ENCODE measurements around the gene INPP5A. TPM values are rescaled to one million over a fixed set of nuclear protein-coding genes. Genes with fewer than 3 reads are reported as not detected.

Gene INPP5A
- total RNA-seq, 1 donor from 2014 or later: 36.3 TPM

- no peak for TF ChIP-seq CTCF (IDR thresholded peaks at IDR 0.05; ENCODE audit: partially characterized antibody, unreplicated experiment)
Observed at GRCh38 chr10:132508581-132509443, 28.8 kb upstream of the INPP5A start.

GRCh38 chr10:132509506-132510173 is 27.9 kb upstream of the INPP5A start:
- H3K27ac Mint-ChIP-seq (ENCODE audit: unreplicated experiment): no peak overlapping the region
- H3K4me3 Mint-ChIP-seq (ENCODE audit: unreplicated experiment): no peak overlapping the region
- peaks cover 6% of the 10 kb centered on the region for H3K27me3 Mint-ChIP-seq (ENCODE audit: unreplicated experiment)
- no peak for TF ChIP-seq CTCF (IDR thresholded peaks at IDR 0.05; ENCODE audit: partially characterized antibody, unreplicated experiment)
- DNase-seq: no peak
- no peaks in the 10 kb centered on the region for H3K4me1 Mint-ChIP-seq (ENCODE audit: low read depth, unreplicated experiment)
- peaks cover 2% of the 10 kb centered on the region for H3K9me3 Mint-ChIP-seq (ENCODE audit: unreplicated experiment)
- no peaks in the 10 kb centered on the region for H3K36me3 Mint-ChIP-seq (ENCODE audit: unreplicated experiment)

More at GRCh38 chr10:132508581-132509443, 28.8 kb upstream of the INPP5A start:
- Mint-ChIP-seq H3K9me3 (ENCODE audit: unreplicated experiment) (peaks cover 2% of the 10 kb centered on the region), H3K27ac (ENCODE audit: unreplicated experiment) (no peak overlapping the region), H3K27me3 (ENCODE audit: unreplicated experiment) (peaks cover 6% of the 10 kb centered on the region), H3K4me3 (ENCODE audit: unreplicated experiment) (no peak overlapping the region), H3K4me1 (ENCODE audit: low read depth, unreplicated experiment) (no peaks in the 10 kb centered on the region), H3K36me3 (ENCODE audit: unreplicated experiment) (no peaks in the 10 kb centered on the region)
- DNase-seq: no peak

GRCh38 chr10:132510174-132510611 is 27.4 kb upstream of the INPP5A start:
- no peaks in the 10 kb centered on the region for H3K36me3 Mint-ChIP-seq (ENCODE audit: unreplicated experiment)
- no peak overlapping the region for H3K27ac Mint-ChIP-seq (ENCODE audit: unreplicated experiment)
- H3K4me3 Mint-ChIP-seq (ENCODE audit: unreplicated experiment): no peak overlapping the region
- no peak for DNase-seq
- H3K4me1 Mint-ChIP-seq (ENCODE audit: low read depth, unreplicated experiment): peaks cover under 1% of the 10 kb centered on the region
- H3K27me3 Mint-ChIP-seq (ENCODE audit: unreplicated experiment): peaks cover 6% of the 10 kb centered on the region
- no peak for TF ChIP-seq CTCF (IDR thresholded peaks at IDR 0.05; ENCODE audit: partially characterized antibody, unreplicated experiment)
- H3K9me3 Mint-ChIP-seq (ENCODE audit: unreplicated experiment): peaks cover 2% of the 10 kb centered on the region

GRCh38 chr10:132511121-132512051 is 26.2 kb upstream of the INPP5A start:
- Mint-ChIP-seq H3K27me3 (ENCODE audit: unreplicated experiment) (peaks cover 6% of the 10 kb centered on the region), H3K9me3 (ENCODE audit: unreplicated experiment) (peaks cover 2% of the 10 kb centered on the region), H3K4me1 (ENCODE audit: low read depth, unreplicated experiment) (peaks cover 1% of the 10 kb centered on the region), H3K4me3 (ENCODE audit: unreplicated experiment) (no peak overlapping the region), H3K27ac (ENCODE audit: unreplicated experiment) (no peak overlapping the region), H3K36me3 (ENCODE audit: unreplicated experiment) (no peaks in the 10 kb centered on the region)
- TF ChIP-seq CTCF (IDR thresholded peaks at IDR 0.05; ENCODE audit: partially characterized antibody, unreplicated experiment): no peak
- DNase-seq: no peak
